OCI-LY1 (cell line): ENCODE results near the gene RNH1.

Experiments used
- CTCF ChIP-seq: fragments of 200-600 bp; sonication (generic), shearing (Covaris generic); IDR thresholded peaks from 2 replicates; pipeline ENCODE4 v1.5.1; 2017; ENCODE audit warnings: mild to moderate bottlenecking, antibody characterized with exemption, low read length, moderate library complexity, mixed read lengths
- EZH2 ChIP-seq: fragments of 200-600 bp; sonication (generic), shearing (Covaris generic); IDR thresholded peaks from 2 replicates; pipeline ENCODE4 v1.8.0; 2017; ENCODE audit warnings: borderline replicate concordance, mixed run types, mild to moderate bottlenecking, antibody characterized with exemption, low read length, moderate library complexity, mixed read lengths

GRCh38 chr11:489610-490185 lies 17.3 kb downstream of the RNH1 start:
- TF ChIP-seq CTCF (no peak), EZH2 (no peak)
